PC-3 (cell line): ENCODE measurements around the gene EMP3.
A peak's percentile ranks its signal among the peaks of the same experiment; 100 is the strongest.

ENCODE experiments used
- EZH2 ChIP-seq: fragments of 300-600 bp; sonication (generic); IDR thresholded peaks from one replicate; pipeline ENCODE4 v1.6.1; 2017; ENCODE audit warnings: antibody characterized with exemption, mild to moderate bottlenecking, low read length; ENCODE audit not compliant: unreplicated experiment
- TF ChIP-seq, protein P1 (sequence below): fragments of 300-600 bp; sonication (generic); conservative IDR thresholded peaks from 2 replicates; pipeline ENCODE4 v1.5.1; 2017; ENCODE audit warnings: antibody characterized with exemption, low read depth, mild to moderate bottlenecking, low read length

DNA sequence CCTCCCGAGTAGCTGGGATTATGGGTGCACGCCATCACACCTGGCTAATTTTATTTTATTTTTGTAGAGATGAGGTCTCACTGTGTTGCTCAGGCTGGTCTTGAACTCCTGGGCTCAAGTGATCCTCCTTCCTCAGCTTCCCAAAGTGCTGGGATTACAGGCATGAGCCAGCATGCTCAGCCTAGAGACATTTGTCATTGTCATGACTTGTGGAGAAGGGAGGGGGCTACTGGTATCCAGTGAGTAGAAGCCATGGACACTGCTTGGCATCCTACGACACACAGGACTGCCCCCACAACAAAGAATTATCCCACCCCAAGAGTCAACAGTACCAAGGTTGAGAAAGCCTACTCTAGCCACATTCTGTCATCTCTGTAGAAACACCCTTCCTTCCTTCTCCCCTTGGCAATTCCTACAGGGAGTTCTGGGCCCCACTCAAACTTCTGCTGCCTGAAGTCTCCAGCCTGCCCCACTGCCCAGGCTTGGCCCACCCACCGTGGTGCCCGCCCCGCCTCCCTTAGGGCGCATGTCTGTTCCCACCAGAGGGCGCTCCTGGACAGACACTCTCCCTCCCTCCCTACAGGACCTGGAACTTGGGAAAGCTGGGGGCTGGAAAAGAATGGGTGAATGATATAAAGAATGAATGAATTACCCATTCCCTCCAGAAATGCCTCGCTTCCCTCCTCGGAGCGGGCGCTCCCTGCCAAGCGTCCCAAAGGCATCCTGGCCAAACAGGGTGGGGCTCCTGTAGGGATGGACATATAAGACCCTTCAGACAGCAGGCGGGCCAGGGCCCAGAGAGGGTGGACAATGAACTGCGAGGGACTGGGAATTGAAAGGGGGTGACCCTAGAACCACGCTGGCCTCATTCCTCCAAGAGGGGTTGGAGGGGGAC is 5.5 kb upstream of the EMP3 start:
- TF ChIP-seq, protein P1, sequence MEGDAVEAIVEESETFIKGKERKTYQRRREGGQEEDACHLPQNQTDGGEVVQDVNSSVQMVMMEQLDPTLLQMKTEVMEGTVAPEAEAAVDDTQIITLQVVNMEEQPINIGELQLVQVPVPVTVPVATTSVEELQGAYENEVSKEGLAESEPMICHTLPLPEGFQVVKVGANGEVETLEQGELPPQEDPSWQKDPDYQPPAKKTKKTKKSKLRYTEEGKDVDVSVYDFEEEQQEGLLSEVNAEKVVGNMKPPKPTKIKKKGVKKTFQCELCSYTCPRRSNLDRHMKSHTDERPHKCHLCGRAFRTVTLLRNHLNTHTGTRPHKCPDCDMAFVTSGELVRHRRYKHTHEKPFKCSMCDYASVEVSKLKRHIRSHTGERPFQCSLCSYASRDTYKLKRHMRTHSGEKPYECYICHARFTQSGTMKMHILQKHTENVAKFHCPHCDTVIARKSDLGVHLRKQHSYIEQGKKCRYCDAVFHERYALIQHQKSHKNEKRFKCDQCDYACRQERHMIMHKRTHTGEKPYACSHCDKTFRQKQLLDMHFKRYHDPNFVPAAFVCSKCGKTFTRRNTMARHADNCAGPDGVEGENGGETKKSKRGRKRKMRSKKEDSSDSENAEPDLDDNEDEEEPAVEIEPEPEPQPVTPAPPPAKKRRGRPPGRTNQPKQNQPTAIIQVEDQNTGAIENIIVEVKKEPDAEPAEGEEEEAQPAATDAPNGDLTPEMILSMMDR, result peak; percentile 79
- no peak for TF ChIP-seq EZH2
